Coronary artery (tissue), 2 donors: ENCODE results near the gene RAB23.

ENCODE experiments used
- DNase-seq: peaks from one replicate; pipeline ENCODE4 v3.0.0-alpha.2; 2017; ENCODE audit warnings: low spot score
- H3K27ac ChIP-seq, 2 donors: fragments of 200-600 bp; sonication (generic); one replicate each; pipeline ENCODE4 v1.5.1; 2016 to 2019
- H3K4me3 ChIP-seq: fragments of 200-600 bp; sonication (generic); 2 replicates; pipeline ENCODE4 v1.5.1; 2016; ENCODE audit warnings: mild to moderate bottlenecking, moderate library complexity
- TF ChIP-seq, protein P1 (sequence below): fragments of 200-600 bp; sonication (generic); IDR thresholded peaks from one replicate; pipeline ENCODE4 v1.5.1; 2019; ENCODE audit warnings: antibody characterized with exemption

RAB23 gene

GRCh38 chr6:57254055-57254717, 32.1 kb upstream of the RAB23 start:
- peak overlapping the region in 1 of 2 donors; percentile 13 for H3K27ac ChIP-seq
- H3K4me3 ChIP-seq = no peak overlapping the region
- DNase-seq = no peak
- TF ChIP-seq, protein P1, sequence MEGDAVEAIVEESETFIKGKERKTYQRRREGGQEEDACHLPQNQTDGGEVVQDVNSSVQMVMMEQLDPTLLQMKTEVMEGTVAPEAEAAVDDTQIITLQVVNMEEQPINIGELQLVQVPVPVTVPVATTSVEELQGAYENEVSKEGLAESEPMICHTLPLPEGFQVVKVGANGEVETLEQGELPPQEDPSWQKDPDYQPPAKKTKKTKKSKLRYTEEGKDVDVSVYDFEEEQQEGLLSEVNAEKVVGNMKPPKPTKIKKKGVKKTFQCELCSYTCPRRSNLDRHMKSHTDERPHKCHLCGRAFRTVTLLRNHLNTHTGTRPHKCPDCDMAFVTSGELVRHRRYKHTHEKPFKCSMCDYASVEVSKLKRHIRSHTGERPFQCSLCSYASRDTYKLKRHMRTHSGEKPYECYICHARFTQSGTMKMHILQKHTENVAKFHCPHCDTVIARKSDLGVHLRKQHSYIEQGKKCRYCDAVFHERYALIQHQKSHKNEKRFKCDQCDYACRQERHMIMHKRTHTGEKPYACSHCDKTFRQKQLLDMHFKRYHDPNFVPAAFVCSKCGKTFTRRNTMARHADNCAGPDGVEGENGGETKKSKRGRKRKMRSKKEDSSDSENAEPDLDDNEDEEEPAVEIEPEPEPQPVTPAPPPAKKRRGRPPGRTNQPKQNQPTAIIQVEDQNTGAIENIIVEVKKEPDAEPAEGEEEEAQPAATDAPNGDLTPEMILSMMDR = no peak

- TF ChIP-seq, protein P1 = no peak
- no peak overlapping the region for H3K4me3 ChIP-seq
- peak overlapping the region; percentile 8 to 65 for H3K27ac ChIP-seq
- DNase-seq = no peak
Measured at GRCh38 chr6:57252975-57253374, 30.9 kb upstream of the RAB23 start.

- peak overlapping the region; percentile 23 for H3K4me3 ChIP-seq
- H3K27ac ChIP-seq = peak overlapping the region; percentile 65 to 83
- TF ChIP-seq, protein P1 = no peak
- DNase-seq = no peak
Measured at GRCh38 chr6:57252137-57252536, 30.0 kb upstream of the RAB23 start.

DNA sequence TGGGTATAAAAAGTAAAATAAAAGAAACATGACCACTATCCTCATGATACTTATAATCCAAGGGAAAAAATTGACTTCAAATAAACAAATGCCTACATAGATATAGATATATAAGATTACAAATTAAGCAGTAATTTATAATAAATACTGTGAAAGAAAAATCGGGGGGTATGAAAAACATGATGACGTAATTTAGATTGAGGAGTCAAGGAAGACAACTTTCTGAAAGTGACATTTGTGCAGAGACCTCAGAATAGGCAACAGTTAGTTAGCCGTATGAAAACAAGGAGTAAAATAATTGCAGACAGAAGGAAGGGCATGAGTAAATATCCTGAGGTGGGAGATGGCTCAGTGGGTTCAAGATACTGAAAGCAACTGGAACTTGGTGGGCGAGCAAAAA, 28.2 kb upstream of the RAB23 start:
- TF ChIP-seq, protein P1 = no peak
- H3K27ac ChIP-seq = no peak overlapping the region
- DNase-seq = no peak
- no peak overlapping the region for H3K4me3 ChIP-seq

DNA sequence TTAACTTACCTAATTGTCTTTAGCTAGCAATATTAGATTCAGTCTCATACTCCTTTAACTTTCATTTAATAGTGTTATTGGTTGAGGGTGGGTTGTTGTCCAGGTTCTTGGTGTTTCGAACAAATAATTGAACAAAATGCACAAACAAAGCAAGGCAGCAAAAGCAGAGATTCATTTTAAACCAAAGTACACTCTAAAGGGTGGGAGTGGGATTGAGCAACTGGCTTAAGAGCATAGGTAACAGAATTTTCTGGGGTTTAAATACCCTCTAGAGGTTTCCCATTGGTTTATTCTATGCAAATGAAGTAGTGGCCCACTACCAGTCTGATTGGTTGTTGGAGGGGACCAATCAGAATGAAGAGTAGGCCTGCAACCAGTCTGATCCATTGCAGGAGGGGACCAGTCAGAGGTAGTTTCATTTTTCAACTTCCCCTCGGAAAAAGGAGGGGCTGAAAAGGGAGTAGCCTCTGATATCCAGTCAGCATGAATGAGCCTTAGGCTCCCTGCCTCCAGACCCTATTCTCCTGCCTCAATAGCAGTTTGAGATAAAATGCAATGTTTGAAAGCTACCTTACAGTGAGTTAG, 26.3 kb upstream of the RAB23 start:
- TF ChIP-seq, protein P1 = no peak
- no peak overlapping the region for H3K27ac ChIP-seq
- no peak overlapping the region for H3K4me3 ChIP-seq
- DNase-seq = no peak

DNA sequence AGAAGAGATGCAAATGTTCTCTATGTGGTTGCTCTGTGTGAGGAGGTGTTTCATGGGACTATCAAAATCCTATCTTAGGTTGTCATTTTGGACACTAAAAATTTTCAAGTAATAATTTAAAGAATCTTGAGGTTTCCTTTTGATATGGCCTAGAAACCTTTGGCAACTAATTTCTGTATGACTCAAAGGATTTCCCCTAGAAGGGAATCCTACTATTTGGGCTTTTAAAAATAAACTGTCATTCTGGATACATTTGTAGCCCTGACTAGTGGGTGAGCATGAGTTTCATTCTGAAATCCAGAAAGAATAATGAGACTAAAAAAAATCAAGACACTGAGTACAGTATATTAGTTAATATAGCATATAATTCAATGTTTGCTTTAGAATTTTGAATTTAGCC, 25.5 kb upstream of the RAB23 start:
- TF ChIP-seq, protein P1 = no peak
- no peak for DNase-seq

GRCh38 chr6:57246307-57246706, 24.2 kb upstream of the RAB23 start:
- DNase-seq = no peak
- no peak overlapping the region for H3K27ac ChIP-seq
- H3K4me3 ChIP-seq = no peak overlapping the region
- TF ChIP-seq, protein P1 = no peak

More for the DNA sequence above, 25.5 kb upstream of the RAB23 start:
- Histone ChIP-seq H3K4me3 (no peak overlapping the region), H3K27ac (no peak overlapping the region)
